Right ventricle myocardium inferior (tissue), 1 donor: ENCODE measurements around the gene PLA2G4A. TPM values are rescaled to one million over a fixed set of nuclear protein-coding genes. Genes with fewer than 3 reads are reported as not detected.

Experiments used
- ATAC-seq: fragments of 200-7000 bp; cut with Tn5 transposase; one replicate; pipeline ENCODE4 v1.9.1; 2020; ENCODE audit warnings: mild to moderate bottlenecking, moderate library complexity
- DNase-seq: peaks from one replicate; pipeline ENCODE4 v3.0.0; 2021; ENCODE audit errors: missing footprints
- intact Hi-C: fragments of 100-400 bp; cut with DNase I; formaldehyde crosslinking; loops from one replicate; pipeline ENCODE4 v1.11.0; 2022
- total RNA-seq: library from RNA; stranded (reverse); fragmentation: NEBNext Ultra II Directional; extraction: Animal tissue kit (Norgen Biotek cat#: 25700); gene quantifications from one replicate; pipeline ENCODE4 v1.2.1, GENCODE V29; 2021
- donor health status: DM: no; HTN: yes; CAD: no; lungs with severe emphysema.

Gene PLA2G4A
- total RNA-seq, 1 donor from 2014 or later: 2.5 TPM

DNA sequence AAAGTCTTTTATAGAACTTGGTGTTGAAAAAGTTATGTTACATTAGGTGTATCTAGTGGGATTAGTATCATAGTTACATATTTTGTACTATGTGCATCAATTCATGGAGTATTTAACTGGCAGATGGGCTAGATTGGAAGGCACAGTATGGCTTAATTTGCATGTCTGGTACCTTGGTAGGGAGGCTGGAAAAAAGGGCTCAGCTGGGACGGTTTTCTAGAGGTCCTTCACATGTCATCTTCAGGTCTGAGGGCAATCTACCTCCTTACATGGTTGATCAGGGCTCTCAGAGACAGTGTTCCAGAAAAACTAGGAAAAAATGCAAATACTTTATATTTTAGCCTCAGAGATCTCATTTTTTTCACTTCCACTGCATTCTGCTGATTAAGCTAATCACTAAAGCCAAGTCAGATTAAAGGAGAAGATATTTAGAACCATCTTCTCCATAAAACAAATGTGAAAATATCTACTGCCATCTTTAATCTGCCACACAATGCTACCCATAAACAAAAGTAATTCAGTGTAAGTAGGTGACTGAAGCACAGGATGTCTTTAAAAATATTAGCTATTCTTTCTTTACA lies 209.3 kb downstream of the PLA2G4A start:
- intact Hi-C loops: no loop called here
- DNase-seq: no peak
- no peak for ATAC-seq

Other genes starting within 250 kb of the PLA2G4A start
- gene PTGS2, start 148.5 kb upstream of the PLA2G4A start, total RNA-seq: 0.32 TPM